OCI-LY7 (cell line): Measurements from ENCODE around the gene SPNS1. TPM values are rescaled to one million over a fixed set of nuclear protein-coding genes. Genes with fewer than 3 reads are reported as not detected.
"Not testable (repeated sequence)": the region's sequence is repeated elsewhere in the genome, so short reads cannot be mapped to it uniquely, and the experiment has no call there.

ENCODE experiments used
- BruUV-seq: library from RNA; stranded (reverse); fragments of 400-500 nt; replicated peaks from 2 replicates; lab custom pipeline; 2021; lab: Mats Ljungman, UMichigan
- CTCF ChIA-PET: fragments of 300-600 bp; sonication (Branson Sonifier 250); formaldehyde crosslinking; loops from one replicate; lab custom pipeline; 2022; ENCODE audit warnings: antibody characterized with exemption; ENCODE audit not compliant: unreplicated experiment; lab: Charles Lee
- POLR2A ChIA-PET: fragments of 300-600 bp; sonication (Branson Sonifier 250); formaldehyde crosslinking; loops from one replicate; lab custom pipeline; 2022; ENCODE audit warnings: antibody characterized with exemption; lab: Charles Lee
- DNase-seq: peaks from one replicate; pipeline ENCODE4 v3.0.0-alpha.2; 2015; ENCODE audit warnings: low spot score
- H2AFZ ChIP-seq: fragments of 200-600 bp; sonication (generic), shearing (Covaris generic); 2 replicates; pipeline ENCODE4 v1.6.1; 2014; ENCODE audit warnings: mild to moderate bottlenecking, antibody characterized with exemption, low read length, moderate library complexity
- H3K27ac ChIP-seq: fragments of 200-600 bp; sonication (generic); 2 replicates; pipeline ENCODE4 v1.5.1; 2014; ENCODE audit warnings: mixed run types, low read depth, mild to moderate bottlenecking, moderate library complexity, low read length, inconsistent platforms; ENCODE audit not compliant: poor library complexity, severe bottlenecking
- H3K36me3 ChIP-seq: fragments of 200-600 bp; sonication (generic); 2 replicates; pipeline ENCODE4 v1.6.1; 2014; ENCODE audit warnings: mild to moderate bottlenecking, antibody characterized with exemption, low read length, moderate library complexity, mixed read lengths; ENCODE audit not compliant: insufficient read depth
- H3K4me1 ChIP-seq: fragments of 200-600 bp; sonication (generic); 2 replicates; pipeline ENCODE4 v1.5.1; 2014; ENCODE audit warnings: mild to moderate bottlenecking, low read length; ENCODE audit not compliant: insufficient read depth, poor library complexity, severe bottlenecking
- H3K4me2 ChIP-seq: fragments of 200-600 bp; sonication (generic); 2 replicates; pipeline ENCODE4 v1.6.1; 2014; ENCODE audit warnings: mild to moderate bottlenecking, low read length
- H3K4me3 ChIP-seq: fragments of 200-600 bp; sonication (generic); 2 replicates; pipeline ENCODE4 v1.5.1; 2014; ENCODE audit warnings: mild to moderate bottlenecking, low read depth, low read length; ENCODE audit not compliant: poor library complexity, severe bottlenecking
- H3K79me2 ChIP-seq: fragments of 200-600 bp; sonication (generic); 2 replicates; pipeline ENCODE4 v1.6.1; 2016; ENCODE audit warnings: low read depth, mild to moderate bottlenecking, low read length, moderate library complexity, mixed read lengths; ENCODE audit not compliant: insufficient read depth
- H3K9me2 ChIP-seq: fragments of 200-600 bp; sonication (generic); 2 replicates; pipeline ENCODE4 v1.6.1; 2016; ENCODE audit warnings: mild to moderate bottlenecking, low read length, mixed read lengths; ENCODE audit not compliant: insufficient read depth
- H3K9me3 ChIP-seq: fragments of 200-600 bp; sonication (generic); 2 replicates; pipeline ENCODE4 v1.6.1; 2014; ENCODE audit warnings: mild to moderate bottlenecking, mixed run types, low read length, mixed read lengths
- H4K20me1 ChIP-seq: fragments of 200-600 bp; sonication (generic); 2 replicates; pipeline ENCODE4 v1.6.1; 2014; ENCODE audit warnings: mild to moderate bottlenecking, antibody characterized with exemption, low read length, moderate library complexity, mixed read lengths; ENCODE audit not compliant: insufficient read depth
- EZH2phosphoT487 ChIP-seq: fragments of 200-600 bp; sonication (generic); IDR thresholded peaks from 2 replicates; pipeline ENCODE4 v1.6.1; 2018; ENCODE audit warnings: low read depth, borderline replicate concordance, mild to moderate bottlenecking, mixed run types, antibody characterized with exemption, low read length, moderate library complexity, mixed read lengths
- intact Hi-C: fragments of 100-400 bp; cut with micrococcal nuclease; formaldehyde crosslinking; loops from one replicate; pipeline ENCODE4 v1.10.0; 2022; ENCODE audit not compliant: unreplicated experiment
- total RNA-seq, 2 experiments: library from RNA; depleted of rRNA in 1 of 2; stranded (reverse); fragments of >200 nt in 1 of 2; shearing (Covaris generic) in 1 of 2; gene quantifications; 2 replicates each; pipeline ENCODE4 v1.2.3, GENCODE V29; 2014 to 2022
- TF ChIP-seq, protein P1 (sequence below): fragments of 200-600 bp; sonication (generic); conservative IDR thresholded peaks from 2 replicates; pipeline ENCODE4 v1.5.1; 2014; ENCODE audit warnings: mild to moderate bottlenecking, antibody characterized with exemption, low read length, moderate library complexity, mixed read lengths

The SPNS1 gene
- total RNA-seq, 2 experiments from 2014 or later, result 20.1 to 20.4 TPM

DNA sequence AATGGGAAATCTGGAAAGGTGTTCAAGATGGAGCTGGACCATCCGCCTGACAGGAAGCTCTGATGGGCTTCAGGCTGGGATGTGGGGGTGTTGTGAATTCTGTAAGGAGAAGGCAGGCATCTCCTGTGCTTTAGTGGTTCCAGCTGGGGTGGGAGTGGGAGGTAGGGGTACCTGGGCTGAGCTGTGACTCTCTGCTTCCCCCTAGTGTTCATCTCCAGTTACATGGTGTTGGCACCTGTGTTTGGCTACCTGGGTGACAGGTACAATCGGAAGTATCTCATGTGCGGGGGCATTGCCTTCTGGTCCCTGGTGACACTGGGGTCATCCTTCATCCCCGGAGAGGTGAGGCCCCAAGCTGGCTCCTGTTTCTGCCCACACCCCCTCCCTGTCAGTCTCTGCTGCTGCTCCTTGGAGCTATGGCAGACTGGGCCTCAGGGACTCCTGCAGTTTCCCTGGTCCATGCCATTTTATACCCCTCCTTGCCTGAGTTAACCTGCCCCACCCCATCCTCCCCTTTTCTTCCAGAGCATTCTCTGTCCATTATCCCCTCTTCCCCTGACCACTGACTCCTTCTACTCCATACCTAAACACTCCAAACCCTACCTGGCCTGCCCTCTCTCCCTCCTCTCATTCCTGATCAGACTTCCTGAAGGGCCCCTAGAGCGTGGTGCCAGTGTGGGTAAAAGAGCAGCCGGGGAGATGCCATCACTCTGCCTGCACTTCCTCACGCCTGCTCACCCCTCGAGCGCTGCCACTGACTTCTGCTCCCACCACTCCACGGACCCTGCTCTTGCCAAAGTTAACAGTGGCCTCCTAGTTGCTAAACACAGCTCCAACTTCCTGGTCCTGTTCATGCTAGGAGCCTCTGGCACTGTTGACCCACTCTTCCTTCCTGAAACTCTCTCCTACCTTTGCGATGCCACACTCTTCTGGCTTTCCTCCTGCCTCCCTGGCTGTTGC, 3.4 kb downstream of the SPNS1 start:
- Histone ChIP-seq H3K79me2 (peaks cover 4% of the 10 kb centered on the region; the same call in 1 of the 2 replicates), H3K9me3 (peaks cover 10% of the 10 kb centered on the region), H4K20me1 (no peaks in the 10 kb centered on the region), H3K4me1 (peaks cover 15% of the 10 kb centered on the region), H2AFZ (no peak overlapping the region), H3K27ac (no peak overlapping the region), H3K36me3 (peaks cover 27% of the 10 kb centered on the region), H3K9me2 (no peaks in the 10 kb centered on the region), H3K4me2 (no peak overlapping the region), H3K4me3 (no peak overlapping the region)
- ChIA-PET POLR2A (no interaction called here), CTCF (no interaction called here)
- TF ChIP-seq, protein P1, sequence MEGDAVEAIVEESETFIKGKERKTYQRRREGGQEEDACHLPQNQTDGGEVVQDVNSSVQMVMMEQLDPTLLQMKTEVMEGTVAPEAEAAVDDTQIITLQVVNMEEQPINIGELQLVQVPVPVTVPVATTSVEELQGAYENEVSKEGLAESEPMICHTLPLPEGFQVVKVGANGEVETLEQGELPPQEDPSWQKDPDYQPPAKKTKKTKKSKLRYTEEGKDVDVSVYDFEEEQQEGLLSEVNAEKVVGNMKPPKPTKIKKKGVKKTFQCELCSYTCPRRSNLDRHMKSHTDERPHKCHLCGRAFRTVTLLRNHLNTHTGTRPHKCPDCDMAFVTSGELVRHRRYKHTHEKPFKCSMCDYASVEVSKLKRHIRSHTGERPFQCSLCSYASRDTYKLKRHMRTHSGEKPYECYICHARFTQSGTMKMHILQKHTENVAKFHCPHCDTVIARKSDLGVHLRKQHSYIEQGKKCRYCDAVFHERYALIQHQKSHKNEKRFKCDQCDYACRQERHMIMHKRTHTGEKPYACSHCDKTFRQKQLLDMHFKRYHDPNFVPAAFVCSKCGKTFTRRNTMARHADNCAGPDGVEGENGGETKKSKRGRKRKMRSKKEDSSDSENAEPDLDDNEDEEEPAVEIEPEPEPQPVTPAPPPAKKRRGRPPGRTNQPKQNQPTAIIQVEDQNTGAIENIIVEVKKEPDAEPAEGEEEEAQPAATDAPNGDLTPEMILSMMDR, result peak; percentile 85
- TF ChIP-seq EZH2phosphoT487, result no peak
- intact Hi-C loops, result no loop called here
- peak; percentile 46 for DNase-seq
- BruUV-seq, result no TSS peak

- H3K9me3 ChIP-seq, DNase-seq, CTCF ChIA-PET, H3K4me2 ChIP-seq, intact Hi-C loops, H2AFZ ChIP-seq, H3K79me2 ChIP-seq, H4K20me1 ChIP-seq, H3K4me3 ChIP-seq, H3K27ac ChIP-seq, H3K9me2 ChIP-seq, BruUV-seq: not testable (repeated sequence)
- TF ChIP-seq, protein P1, result peak; percentile 32; the same call in 1 of the 2 replicates
- H3K4me1 ChIP-seq, result peaks cover 15% of the 10 kb centered on the region
- peaks cover 31% of the 10 kb centered on the region for H3K36me3 ChIP-seq
- POLR2A ChIA-PET, result interaction anchor here (0.6 to 0.7 kb wide), 2 partner anchors 9 to 33 kb away, joined by 3 read pairs; no protein-coding TSS in a partner anchor
These were observed 5.8 kb downstream of the SPNS1 start for GRCh38 chr16:28980330-28980729.

- CTCF ChIA-PET, result no interaction called here
- peaks cover 31% of the 10 kb centered on the region for H3K36me3 ChIP-seq
These were observed 6.4 kb downstream of the SPNS1 start for GRCh38 chr16:28980929-28981328.

More at GRCh38 chr16:28980929-28981328, 6.4 kb downstream of the SPNS1 start:
- no peak overlapping the region for H2AFZ ChIP-seq
- no peaks in the 10 kb centered on the region for H4K20me1 ChIP-seq
- no peaks in the 10 kb centered on the region for H3K9me2 ChIP-seq
- TF ChIP-seq, protein P1, result no peak
- no peak for TF ChIP-seq EZH2phosphoT487
- H3K4me2 ChIP-seq, result no peak overlapping the region
- intact Hi-C loops, result no loop called here
- no TSS peak for BruUV-seq
- H3K4me3 ChIP-seq, result no peak overlapping the region
- no peak overlapping the region for H3K27ac ChIP-seq
- no peak for DNase-seq
- peaks cover 10% of the 10 kb centered on the region for H3K9me3 ChIP-seq
- H3K4me1 ChIP-seq, result peaks cover 16% of the 10 kb centered on the region
- POLR2A ChIA-PET, result interaction anchor here (0.5 kb wide), 1 partner anchor 14 kb away, joined by 4 read pairs; no protein-coding TSS in a partner anchor
- H3K79me2 ChIP-seq, result no peaks in the 10 kb centered on the region
